ENCODE measurements around the gene BTN2A1. TPM values are rescaled to one million over a fixed set of nuclear protein-coding genes. Genes with fewer than 3 reads are reported as not detected.
A peak's percentile ranks its signal among the peaks of the same experiment; 100 is the strongest.

BTN2A1 gene
- total and polyA plus RNA-seq, 9 of the 15 experiments (the other 6 are each of a cell fraction or from before 2014, with no cell fraction given): 6.7 to 22.1 (median 16.4) TPM

DNA sequence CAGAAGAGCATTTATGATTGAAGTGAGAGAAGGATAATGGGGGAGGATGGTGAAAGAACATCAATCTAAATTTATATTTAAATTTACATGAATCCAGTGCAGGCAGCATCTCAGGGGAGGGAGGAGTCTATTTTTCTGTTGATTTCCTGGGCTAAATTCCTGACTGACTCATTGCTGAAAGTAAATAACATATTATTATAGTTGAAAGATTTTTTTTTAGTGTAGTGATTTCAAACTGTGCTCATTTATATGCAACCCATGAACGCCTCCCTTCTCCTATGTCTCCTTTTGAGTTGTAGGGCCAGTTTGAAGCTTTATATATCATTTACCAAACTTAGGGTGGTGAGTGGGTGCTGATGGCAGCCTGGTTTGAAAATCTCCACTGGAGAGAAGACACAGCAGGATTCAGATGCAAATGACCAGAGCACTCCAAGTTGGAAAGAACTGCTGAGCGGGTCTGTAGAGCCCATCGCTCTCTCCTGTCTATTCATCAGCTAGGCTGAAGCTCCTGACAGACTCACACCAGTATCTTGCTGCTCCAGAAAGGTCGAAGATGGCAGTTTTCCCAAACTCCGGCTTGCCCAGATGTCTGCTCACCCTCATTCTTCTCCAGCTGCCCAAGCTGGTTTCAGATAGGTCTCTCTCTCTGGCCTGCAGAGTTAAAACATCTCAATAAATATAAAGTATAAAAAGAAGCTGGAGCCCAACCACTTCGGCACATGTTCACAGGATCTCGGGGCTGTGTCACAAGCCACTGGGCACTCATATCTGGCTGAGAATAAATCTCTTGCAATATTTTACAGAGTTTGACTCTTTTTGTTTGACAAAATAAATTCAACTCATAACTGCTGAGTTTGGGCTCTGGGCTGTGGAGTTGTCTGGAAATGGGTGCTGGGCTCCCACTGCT, 18.3 kb downstream of the BTN2A1 start (continued):
- TF ChIP-seq NCOA6 (IDR thresholded peaks at IDR 0.05) (no peak), CXXC5 (CRISPR knock-in tag; IDR thresholded peaks at IDR 0.05) (0 out of 2 replicates have a peak, but pooled peaks have one; percentile 19), PHF20 (IDR thresholded peaks at IDR 0.05; ENCODE audit: partially characterized antibody) (no peak), EP300 (IDR thresholded peaks at IDR 0.05; ENCODE audit: low read length) (0 out of 2 replicates have a peak, but pooled peaks have one; percentile 8), CBFA2T3 (IDR thresholded peaks at IDR 0.05) (peak; percentile 49), BRD9 (IDR thresholded peaks at IDR 0.05; ENCODE audit: low read depth, partially characterized antibody) (no peak)
- TF ChIP-seq, protein P1, sequence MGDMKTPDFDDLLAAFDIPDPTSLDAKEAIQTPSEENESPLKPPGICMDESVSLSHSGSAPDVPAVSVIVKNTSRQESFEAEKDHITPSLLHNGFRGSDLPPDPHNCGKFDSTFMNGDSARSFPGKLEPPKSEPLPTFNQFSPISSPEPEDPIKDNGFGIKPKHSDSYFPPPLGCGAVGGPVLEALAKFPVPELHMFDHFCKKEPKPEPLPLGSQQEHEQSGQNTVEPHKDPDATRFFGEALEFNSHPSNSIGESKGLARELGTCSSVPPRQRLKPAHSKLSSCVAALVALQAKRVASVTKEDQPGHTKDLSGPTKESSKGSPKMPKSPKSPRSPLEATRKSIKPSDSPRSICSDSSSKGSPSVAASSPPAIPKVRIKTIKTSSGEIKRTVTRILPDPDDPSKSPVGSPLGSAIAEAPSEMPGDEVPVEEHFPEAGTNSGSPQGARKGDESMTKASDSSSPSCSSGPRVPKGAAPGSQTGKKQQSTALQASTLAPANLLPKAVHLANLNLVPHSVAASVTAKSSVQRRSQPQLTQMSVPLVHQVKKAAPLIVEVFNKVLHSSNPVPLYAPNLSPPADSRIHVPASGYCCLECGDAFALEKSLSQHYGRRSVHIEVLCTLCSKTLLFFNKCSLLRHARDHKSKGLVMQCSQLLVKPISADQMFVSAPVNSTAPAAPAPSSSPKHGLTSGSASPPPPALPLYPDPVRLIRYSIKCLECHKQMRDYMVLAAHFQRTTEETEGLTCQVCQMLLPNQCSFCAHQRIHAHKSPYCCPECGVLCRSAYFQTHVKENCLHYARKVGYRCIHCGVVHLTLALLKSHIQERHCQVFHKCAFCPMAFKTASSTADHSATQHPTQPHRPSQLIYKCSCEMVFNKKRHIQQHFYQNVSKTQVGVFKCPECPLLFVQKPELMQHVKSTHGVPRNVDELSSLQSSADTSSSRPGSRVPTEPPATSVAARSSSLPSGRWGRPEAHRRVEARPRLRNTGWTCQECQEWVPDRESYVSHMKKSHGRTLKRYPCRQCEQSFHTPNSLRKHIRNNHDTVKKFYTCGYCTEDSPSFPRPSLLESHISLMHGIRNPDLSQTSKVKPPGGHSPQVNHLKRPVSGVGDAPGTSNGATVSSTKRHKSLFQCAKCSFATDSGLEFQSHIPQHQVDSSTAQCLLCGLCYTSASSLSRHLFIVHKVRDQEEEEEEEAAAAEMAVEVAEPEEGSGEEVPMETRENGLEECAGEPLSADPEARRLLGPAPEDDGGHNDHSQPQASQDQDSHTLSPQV (IDR thresholded peaks at IDR 0.05): peak; percentile 47; the same call in 1 of the 2 replicates
